WTC11 (cell line): ENCODE results near the gene TEDC2. TPM values are rescaled to one million over a fixed set of nuclear protein-coding genes. Genes with fewer than 3 reads are reported as not detected.

Experiments
- ATAC-seq: fragments of 200-7000 bp; cut with Tn5 transposase; 2 replicates; pipeline ENCODE4 v1.10.0; 2021; ENCODE audit warnings: mild to moderate bottlenecking, moderate library complexity
- CTCF ChIA-PET: fragments of 300-600 bp; sonication (Branson Sonifier 250); formaldehyde crosslinking; loops from one replicate; lab custom pipeline; 2021; ENCODE audit warnings: antibody characterized with exemption; lab: Charles Lee
- POLR2A ChIA-PET: fragments of 350-600 bp; sonication (Branson Sonifier 250); formaldehyde crosslinking; loops from one replicate; lab custom pipeline; 2021; ENCODE audit warnings: antibody characterized with exemption; lab: Charles Lee
- DNase-seq: peaks from one replicate; pipeline ENCODE4 v3.0.0; 2021; ENCODE audit warnings: low spot score
- H3K27ac Mint-ChIP-seq: 2 replicates; pipeline ENCODE4 v1.8.0; 2021; ENCODE audit warnings: mixed read lengths
- H3K27me3 Mint-ChIP-seq: 2 replicates; pipeline ENCODE4 v1.8.0; 2021; ENCODE audit warnings: low read depth, mild to moderate bottlenecking, moderate library complexity, mixed read lengths
- H3K36me3 Mint-ChIP-seq: 2 replicates; pipeline ENCODE4 v1.8.0; 2021; ENCODE audit warnings: mixed read lengths
- H3K4me1 Mint-ChIP-seq: 2 replicates; pipeline ENCODE4 v1.8.0; 2022; ENCODE audit warnings: mixed read lengths
- H3K4me3 Mint-ChIP-seq: 2 replicates; pipeline ENCODE4 v1.8.0; 2021; ENCODE audit warnings: mild to moderate bottlenecking, moderate library complexity, mixed read lengths
- H3K9me3 Mint-ChIP-seq: 2 replicates; pipeline ENCODE4 v1.8.0; 2021; ENCODE audit warnings: mixed read lengths
- CREB1 ChIP-seq: sonication (generic); formaldehyde crosslinking; IDR thresholded peaks from 2 replicates; pipeline ENCODE4 v1.8.0; 2023; ENCODE audit warnings: mild to moderate bottlenecking, missing genetic modification reagents
- E2F1 ChIP-seq: sonication (generic); formaldehyde crosslinking; IDR thresholded peaks from 2 replicates; pipeline ENCODE4 v1.8.0; 2022; ENCODE audit warnings: mild to moderate bottlenecking, missing genetic modification reagents
- HMGA2 ChIP-seq: fragments of 250-450 bp; sonication (Bioruptor Pico); IDR thresholded peaks from 2 replicates; pipeline ENCODE4 v1.4.0; 2021; ENCODE audit warnings: mild to moderate bottlenecking, moderate library complexity
- NFE2L1 ChIP-seq: sonication (generic); formaldehyde crosslinking; IDR thresholded peaks from 2 replicates; pipeline ENCODE4 v1.8.1; 2023; ENCODE audit warnings: missing genetic modification reagents
- TP53 ChIP-seq: sonication (generic); formaldehyde crosslinking; IDR thresholded peaks from 2 replicates; pipeline ENCODE4 v1.8.1; 2023; ENCODE audit warnings: mild to moderate bottlenecking, missing genetic modification reagents
- ZNF121 ChIP-seq: sonication (generic); formaldehyde crosslinking; IDR thresholded peaks from 2 replicates; pipeline ENCODE4 v1.8.0; 2023; ENCODE audit warnings: missing genetic modification reagents
- ZNF219 ChIP-seq: sonication (generic); formaldehyde crosslinking; IDR thresholded peaks from 2 replicates; pipeline ENCODE4 v1.8.0; 2023; ENCODE audit warnings: missing genetic modification reagents, mild to moderate bottlenecking, borderline replicate concordance
- ZNF416 ChIP-seq: fragments of 250-450 bp; sonication (Bioruptor Pico); IDR thresholded peaks from 2 replicates; pipeline ENCODE4 v1.9.0; 2021; ENCODE audit warnings: mild to moderate bottlenecking, inconsistent platforms
- ZNF671 ChIP-seq: fragments of 250-450 bp; sonication (Bioruptor Pico); IDR thresholded peaks from 2 replicates; pipeline ENCODE4 v1.8.0; 2021; ENCODE audit warnings: mild to moderate bottlenecking
- total RNA-seq: library from RNA; stranded (reverse); gene quantifications from 3 replicates; pipeline ENCODE4 v1.2.3, GENCODE V29; 2021
- TF ChIP-seq, protein P1 (sequence below): sonication (generic); formaldehyde crosslinking; IDR thresholded peaks from 2 replicates; pipeline ENCODE4 v1.8.1; 2022; ENCODE audit warnings: mild to moderate bottlenecking, moderate library complexity, missing genetic modification reagents
- TF ChIP-seq, protein P2 (sequence below): sonication (generic); formaldehyde crosslinking; IDR thresholded peaks from 2 replicates; pipeline ENCODE4 v1.8.0; 2023; ENCODE audit warnings: missing genetic modification reagents, mild to moderate bottlenecking, borderline replicate concordance
- TF ChIP-seq, protein P3 (sequence below): sonication (generic); formaldehyde crosslinking; conservative IDR thresholded peaks from 2 replicates; pipeline ENCODE4 v1.8.1; 2022; ENCODE audit warnings: mild to moderate bottlenecking, missing genetic modification reagents
- TF ChIP-seq, protein P4 (sequence below): fragments of 250-450 bp; sonication (Bioruptor Pico); IDR thresholded peaks from 2 replicates; pipeline ENCODE4 v1.9.0; 2021; ENCODE audit warnings: mild to moderate bottlenecking
- TF ChIP-seq, protein P5 (sequence below): fragments of 250-450 bp; sonication (Bioruptor Pico); IDR thresholded peaks from 2 replicates; pipeline ENCODE4 v1.9.0; 2021; ENCODE audit warnings: mild to moderate bottlenecking, borderline replicate concordance
- TF ChIP-seq, protein P6 (sequence below): sonication (generic); formaldehyde crosslinking; IDR thresholded peaks from 2 replicates; pipeline ENCODE4 v1.8.1; 2022; ENCODE audit warnings: mild to moderate bottlenecking, missing genetic modification reagents, moderate library complexity, borderline replicate concordance
- TF ChIP-seq, protein P7 (sequence below): sonication (generic); formaldehyde crosslinking; IDR thresholded peaks from 2 replicates; pipeline ENCODE4 v1.8.0; 2022; ENCODE audit warnings: mild to moderate bottlenecking, missing genetic modification reagents

TEDC2 gene
- total RNA-seq, 1 experiment from 2014 or later = 61.6 TPM

GRCh38 chr16:2476741-2477140, 16.8 kb downstream of the TEDC2 start:
- DNase-seq (no peak), ATAC-seq (no peak)
- no peaks in the 10 kb centered on the region for H3K9me3 Mint-ChIP-seq
- TF ChIP-seq HMGA2 (no peak), ZNF671 (CRISPR knock-in tag) (no peak), TP53 (no peak), ZNF219 (CRISPR knock-in tag) (no peak), NFE2L1 (CRISPR knock-in tag) (no peak), E2F1 (CRISPR knock-in tag) (no peak), ZNF121 (CRISPR knock-in tag) (no peak), CREB1 (CRISPR knock-in tag) (no peak), ZNF416 (CRISPR knock-in tag) (no peak)
- TF ChIP-seq, protein P1, sequence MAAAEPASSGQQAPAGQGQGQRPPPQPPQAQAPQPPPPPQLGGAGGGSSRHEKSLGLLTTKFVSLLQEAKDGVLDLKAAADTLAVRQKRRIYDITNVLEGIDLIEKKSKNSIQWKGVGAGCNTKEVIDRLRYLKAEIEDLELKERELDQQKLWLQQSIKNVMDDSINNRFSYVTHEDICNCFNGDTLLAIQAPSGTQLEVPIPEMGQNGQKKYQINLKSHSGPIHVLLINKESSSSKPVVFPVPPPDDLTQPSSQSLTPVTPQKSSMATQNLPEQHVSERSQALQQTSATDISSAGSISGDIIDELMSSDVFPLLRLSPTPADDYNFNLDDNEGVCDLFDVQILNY = no peak
- TF ChIP-seq, protein P2, sequence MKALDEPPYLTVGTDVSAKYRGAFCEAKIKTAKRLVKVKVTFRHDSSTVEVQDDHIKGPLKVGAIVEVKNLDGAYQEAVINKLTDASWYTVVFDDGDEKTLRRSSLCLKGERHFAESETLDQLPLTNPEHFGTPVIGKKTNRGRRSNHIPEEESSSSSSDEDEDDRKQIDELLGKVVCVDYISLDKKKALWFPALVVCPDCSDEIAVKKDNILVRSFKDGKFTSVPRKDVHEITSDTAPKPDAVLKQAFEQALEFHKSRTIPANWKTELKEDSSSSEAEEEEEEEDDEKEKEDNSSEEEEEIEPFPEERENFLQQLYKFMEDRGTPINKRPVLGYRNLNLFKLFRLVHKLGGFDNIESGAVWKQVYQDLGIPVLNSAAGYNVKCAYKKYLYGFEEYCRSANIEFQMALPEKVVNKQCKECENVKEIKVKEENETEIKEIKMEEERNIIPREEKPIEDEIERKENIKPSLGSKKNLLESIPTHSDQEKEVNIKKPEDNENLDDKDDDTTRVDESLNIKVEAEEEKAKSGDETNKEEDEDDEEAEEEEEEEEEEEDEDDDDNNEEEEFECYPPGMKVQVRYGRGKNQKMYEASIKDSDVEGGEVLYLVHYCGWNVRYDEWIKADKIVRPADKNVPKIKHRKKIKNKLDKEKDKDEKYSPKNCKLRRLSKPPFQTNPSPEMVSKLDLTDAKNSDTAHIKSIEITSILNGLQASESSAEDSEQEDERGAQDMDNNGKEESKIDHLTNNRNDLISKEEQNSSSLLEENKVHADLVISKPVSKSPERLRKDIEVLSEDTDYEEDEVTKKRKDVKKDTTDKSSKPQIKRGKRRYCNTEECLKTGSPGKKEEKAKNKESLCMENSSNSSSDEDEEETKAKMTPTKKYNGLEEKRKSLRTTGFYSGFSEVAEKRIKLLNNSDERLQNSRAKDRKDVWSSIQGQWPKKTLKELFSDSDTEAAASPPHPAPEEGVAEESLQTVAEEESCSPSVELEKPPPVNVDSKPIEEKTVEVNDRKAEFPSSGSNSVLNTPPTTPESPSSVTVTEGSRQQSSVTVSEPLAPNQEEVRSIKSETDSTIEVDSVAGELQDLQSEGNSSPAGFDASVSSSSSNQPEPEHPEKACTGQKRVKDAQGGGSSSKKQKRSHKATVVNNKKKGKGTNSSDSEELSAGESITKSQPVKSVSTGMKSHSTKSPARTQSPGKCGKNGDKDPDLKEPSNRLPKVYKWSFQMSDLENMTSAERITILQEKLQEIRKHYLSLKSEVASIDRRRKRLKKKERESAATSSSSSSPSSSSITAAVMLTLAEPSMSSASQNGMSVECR (CRISPR knock-in tag) = no peak
- TF ChIP-seq, protein P3, sequence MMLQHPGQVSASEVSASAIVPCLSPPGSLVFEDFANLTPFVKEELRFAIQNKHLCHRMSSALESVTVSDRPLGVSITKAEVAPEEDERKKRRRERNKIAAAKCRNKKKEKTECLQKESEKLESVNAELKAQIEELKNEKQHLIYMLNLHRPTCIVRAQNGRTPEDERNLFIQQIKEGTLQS (CRISPR knock-in tag) = no peak
- TF ChIP-seq, protein P4, sequence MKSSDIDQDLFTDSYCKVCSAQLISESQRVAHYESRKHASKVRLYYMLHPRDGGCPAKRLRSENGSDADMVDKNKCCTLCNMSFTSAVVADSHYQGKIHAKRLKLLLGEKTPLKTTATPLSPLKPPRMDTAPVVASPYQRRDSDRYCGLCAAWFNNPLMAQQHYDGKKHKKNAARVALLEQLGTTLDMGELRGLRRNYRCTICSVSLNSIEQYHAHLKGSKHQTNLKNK (CRISPR knock-in tag) = no peak
- TF ChIP-seq, protein P5, sequence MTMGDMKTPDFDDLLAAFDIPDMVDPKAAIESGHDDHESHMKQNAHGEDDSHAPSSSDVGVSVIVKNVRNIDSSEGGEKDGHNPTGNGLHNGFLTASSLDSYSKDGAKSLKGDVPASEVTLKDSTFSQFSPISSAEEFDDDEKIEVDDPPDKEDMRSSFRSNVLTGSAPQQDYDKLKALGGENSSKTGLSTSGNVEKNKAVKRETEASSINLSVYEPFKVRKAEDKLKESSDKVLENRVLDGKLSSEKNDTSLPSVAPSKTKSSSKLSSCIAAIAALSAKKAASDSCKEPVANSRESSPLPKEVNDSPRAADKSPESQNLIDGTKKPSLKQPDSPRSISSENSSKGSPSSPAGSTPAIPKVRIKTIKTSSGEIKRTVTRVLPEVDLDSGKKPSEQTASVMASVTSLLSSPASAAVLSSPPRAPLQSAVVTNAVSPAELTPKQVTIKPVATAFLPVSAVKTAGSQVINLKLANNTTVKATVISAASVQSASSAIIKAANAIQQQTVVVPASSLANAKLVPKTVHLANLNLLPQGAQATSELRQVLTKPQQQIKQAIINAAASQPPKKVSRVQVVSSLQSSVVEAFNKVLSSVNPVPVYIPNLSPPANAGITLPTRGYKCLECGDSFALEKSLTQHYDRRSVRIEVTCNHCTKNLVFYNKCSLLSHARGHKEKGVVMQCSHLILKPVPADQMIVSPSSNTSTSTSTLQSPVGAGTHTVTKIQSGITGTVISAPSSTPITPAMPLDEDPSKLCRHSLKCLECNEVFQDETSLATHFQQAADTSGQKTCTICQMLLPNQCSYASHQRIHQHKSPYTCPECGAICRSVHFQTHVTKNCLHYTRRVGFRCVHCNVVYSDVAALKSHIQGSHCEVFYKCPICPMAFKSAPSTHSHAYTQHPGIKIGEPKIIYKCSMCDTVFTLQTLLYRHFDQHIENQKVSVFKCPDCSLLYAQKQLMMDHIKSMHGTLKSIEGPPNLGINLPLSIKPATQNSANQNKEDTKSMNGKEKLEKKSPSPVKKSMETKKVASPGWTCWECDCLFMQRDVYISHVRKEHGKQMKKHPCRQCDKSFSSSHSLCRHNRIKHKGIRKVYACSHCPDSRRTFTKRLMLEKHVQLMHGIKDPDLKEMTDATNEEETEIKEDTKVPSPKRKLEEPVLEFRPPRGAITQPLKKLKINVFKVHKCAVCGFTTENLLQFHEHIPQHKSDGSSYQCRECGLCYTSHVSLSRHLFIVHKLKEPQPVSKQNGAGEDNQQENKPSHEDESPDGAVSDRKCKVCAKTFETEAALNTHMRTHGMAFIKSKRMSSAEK (CRISPR knock-in tag) = no peak
- TF ChIP-seq, protein P6, sequence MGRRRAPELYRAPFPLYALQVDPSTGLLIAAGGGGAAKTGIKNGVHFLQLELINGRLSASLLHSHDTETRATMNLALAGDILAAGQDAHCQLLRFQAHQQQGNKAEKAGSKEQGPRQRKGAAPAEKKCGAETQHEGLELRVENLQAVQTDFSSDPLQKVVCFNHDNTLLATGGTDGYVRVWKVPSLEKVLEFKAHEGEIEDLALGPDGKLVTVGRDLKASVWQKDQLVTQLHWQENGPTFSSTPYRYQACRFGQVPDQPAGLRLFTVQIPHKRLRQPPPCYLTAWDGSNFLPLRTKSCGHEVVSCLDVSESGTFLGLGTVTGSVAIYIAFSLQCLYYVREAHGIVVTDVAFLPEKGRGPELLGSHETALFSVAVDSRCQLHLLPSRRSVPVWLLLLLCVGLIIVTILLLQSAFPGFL = no peak
- TF ChIP-seq, protein P7, sequence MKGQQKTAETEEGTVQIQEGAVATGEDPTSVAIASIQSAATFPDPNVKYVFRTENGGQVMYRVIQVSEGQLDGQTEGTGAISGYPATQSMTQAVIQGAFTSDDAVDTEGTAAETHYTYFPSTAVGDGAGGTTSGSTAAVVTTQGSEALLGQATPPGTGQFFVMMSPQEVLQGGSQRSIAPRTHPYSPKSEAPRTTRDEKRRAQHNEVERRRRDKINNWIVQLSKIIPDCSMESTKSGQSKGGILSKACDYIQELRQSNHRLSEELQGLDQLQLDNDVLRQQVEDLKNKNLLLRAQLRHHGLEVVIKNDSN (CRISPR knock-in tag) = no peak
- ChIA-PET POLR2A (no interaction called here), CTCF (interaction anchor here (0.8 to 1.7 kb wide), 2 partner anchors 20 to 25 kb away, joined by 3 to 9 read pairs; no protein-coding TSS in a partner anchor)
- H3K27ac Mint-ChIP-seq = no peak overlapping the region
- no peaks in the 10 kb centered on the region for H3K36me3 Mint-ChIP-seq
- H3K4me1 Mint-ChIP-seq = peaks cover 8% of the 10 kb centered on the region
- peaks cover 24% of the 10 kb centered on the region for H3K27me3 Mint-ChIP-seq
- H3K4me3 Mint-ChIP-seq = peak overlapping the region; percentile 66; the same call in 1 of the 2 replicates
